Stimulated activated CD8-positive, alpha-beta memory T cell treated with anti-CD3 and anti-CD28 coated beads, Interleukin-4, amount 100 ng/mL, for 24 hours (primary cell): ENCODE results near the gene C10orf90.

Source experiments
- DNase-seq: peaks from one replicate; pipeline ENCODE4 v3.0.0-alpha.2; 2020; ENCODE audit warnings: low read depth

The C10orf90 gene

DNA sequence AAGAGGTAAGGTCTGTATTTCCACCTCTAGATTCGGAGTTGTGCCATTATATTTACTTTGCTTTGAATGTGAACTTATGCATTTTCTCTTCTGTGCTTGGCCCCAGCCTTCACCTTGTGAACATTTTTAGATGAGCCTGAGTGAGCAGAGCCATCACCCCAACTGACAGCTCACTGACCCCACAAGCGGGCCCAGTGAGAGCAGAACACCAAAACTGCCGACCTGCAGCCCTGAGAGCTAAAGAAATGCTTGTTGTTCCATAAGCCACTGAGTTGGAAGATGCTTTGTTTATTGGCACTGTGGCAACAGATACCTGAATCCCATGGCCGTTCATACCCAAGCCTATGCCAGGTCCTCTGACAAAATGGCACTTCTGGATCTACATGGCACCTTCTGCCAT is 37.8 kb downstream of the C10orf90 start:
- no peak for DNase-seq

GRCh38 chr10:126629925-126630624 is 40.4 kb downstream of the C10orf90 start:
- no peak for DNase-seq

DNA sequence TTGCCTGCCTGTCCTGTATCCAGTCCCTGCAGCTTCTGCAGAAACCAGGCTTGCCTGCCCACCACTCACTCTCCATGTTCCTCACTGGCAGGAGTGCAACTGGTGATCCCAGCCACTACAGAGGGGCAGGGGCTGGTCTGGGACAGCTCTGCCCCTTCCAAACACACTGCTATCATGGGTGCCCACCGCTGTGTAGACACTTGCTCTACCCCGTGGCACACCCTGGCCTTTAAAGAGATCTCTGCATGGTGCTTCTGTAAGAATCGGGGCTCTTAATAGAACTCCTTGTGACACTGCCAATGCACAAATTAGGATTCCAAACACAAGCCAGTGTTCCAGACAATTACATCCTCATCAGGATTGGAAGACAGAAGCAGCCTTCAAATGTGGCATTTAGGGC is 41.7 kb downstream of the C10orf90 start:
- DNase-seq: no peak

- DNase-seq: no peak
Measured at GRCh38 chr10:126621846-126622245, 48.6 kb downstream of the C10orf90 start.

DNA sequence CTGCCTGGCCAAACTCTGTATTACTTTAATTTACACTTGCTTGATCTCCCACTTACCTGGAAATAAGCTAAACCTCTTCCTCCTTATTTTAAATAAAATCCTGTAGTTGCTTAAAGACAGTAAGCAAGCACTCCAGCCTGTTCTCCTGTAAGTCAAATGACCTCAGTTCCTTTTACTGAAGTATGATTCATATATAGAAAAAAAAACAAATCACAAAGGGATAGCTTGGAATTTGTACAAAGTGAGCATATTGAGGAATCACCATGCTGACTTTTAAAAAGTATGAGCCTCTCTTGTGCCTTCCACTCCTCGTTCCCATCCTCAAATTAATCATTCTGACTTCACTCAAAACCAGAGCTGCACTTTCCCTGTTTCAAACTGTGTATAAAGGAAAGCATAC is 52.0 kb downstream of the C10orf90 start:
- no peak for DNase-seq

DNA sequence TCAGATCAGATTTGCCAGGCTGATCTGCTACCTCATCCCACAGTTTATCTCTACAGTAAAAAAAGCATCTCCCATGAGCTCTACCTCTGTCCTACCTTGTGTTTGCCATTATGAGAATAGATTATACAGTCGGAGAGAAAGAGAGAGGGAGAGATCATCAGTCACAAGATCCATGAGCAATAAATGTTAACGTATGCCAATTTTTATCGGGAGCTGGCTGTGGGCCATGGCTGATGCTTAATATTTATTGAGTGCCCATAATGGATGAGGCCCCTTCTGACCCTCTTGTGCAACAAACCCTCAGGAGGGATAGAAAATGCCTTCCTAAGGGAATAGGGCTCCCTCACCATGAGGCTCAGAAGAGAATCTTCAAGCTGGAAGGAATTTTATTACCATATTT is 52.8 kb downstream of the C10orf90 start:
- no peak for DNase-seq

DNA sequence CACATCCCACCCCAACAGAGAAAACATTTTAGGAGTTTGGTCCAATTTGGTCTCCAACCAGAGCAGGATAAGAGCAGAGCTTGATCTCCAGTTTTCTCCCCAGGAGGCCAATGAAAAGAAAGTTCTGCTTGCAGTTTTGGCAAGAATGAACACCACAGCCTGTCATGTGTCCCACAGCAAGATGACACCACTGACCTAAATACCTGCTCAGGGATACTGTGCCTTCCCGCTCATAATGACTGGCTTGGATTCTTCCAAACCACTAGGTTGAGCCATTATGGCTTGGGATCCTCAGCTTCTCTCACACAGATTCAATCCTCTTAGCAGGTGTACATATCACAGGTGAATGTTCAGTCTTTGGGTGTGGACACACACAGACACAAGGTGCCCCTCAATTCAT is 53.3 kb downstream of the C10orf90 start:
- no peak for DNase-seq

DNA sequence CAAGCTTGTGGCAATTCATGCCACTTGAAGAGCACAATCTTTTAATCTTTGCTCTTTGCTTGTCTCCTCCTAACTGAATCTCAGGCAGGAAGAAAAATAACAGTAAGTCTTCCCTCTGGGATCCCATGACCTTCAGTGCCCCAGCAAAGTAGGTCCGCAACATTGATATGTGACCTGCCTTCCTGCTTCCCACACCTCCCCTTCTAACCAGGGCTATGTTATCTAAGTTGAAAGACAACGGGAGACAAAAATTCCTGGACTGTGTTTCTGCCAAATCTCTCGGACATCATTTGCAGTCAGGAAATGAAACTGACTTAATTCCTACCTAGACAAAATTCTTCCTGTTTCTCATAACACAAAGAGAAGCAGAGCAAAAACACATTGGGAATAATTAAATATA is 53.8 kb downstream of the C10orf90 start:
- no peak for DNase-seq

GRCh38 chr10:126611303-126611702 is 59.2 kb downstream of the C10orf90 start:
- no peak for DNase-seq

GRCh38 chr10:126609566-126609965 is 60.9 kb downstream of the C10orf90 start:
- no peak for DNase-seq

DNA sequence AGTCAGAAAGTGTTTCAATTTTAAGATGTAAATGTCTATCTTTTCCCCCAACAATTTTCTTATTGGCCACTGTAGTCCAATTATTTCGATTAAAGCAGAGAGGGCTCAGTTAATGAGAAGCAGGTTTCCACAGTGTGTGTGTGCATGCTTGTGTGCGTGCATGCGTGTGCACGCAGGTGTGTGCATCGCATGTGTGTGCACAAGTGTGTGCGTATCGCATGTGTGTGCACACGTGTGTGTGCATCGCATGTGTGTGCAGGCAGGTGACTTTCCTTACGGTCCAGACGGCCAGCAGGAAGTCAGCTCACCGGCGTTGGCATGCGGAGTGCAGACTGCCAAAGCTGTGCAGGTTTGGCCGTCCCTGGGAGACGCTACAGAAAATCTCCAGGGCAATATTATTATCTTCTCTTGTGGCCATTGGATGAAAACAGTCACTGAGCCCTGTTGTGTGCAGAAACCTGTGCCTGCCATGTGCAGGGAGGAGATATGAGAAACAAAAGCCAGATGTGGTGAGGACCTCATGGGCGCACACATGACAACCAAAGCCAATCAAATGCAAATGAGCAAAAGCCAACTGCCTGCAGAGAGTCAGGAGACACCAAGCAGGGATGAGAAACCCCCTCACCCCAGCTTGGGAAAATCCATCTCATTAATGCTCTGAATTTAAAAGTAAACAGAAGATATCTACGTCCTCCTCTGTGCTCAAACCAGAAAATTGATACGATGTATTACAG is 70.4 kb downstream of the C10orf90 start:
- DNase-seq: no peak

DNA sequence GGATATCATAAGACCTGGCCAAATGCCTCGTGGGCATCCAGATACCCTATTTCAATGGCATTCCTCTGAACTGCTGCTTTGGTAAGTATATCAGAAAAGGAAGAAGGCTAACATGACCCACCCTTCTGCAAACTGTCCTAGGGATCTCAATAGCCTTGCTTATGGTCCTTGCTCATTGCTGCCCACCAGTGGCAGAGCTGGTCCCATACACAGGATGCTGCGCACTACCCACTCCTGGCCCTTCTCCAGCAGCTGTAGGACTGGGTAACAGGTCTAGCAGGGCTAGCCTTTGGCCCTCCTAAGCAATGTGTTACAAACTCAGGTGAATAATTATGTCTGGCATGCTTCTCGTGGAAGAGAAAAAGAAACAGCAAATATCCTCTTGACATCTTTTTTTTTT is 72.5 kb downstream of the C10orf90 start:
- DNase-seq: no peak

DNA sequence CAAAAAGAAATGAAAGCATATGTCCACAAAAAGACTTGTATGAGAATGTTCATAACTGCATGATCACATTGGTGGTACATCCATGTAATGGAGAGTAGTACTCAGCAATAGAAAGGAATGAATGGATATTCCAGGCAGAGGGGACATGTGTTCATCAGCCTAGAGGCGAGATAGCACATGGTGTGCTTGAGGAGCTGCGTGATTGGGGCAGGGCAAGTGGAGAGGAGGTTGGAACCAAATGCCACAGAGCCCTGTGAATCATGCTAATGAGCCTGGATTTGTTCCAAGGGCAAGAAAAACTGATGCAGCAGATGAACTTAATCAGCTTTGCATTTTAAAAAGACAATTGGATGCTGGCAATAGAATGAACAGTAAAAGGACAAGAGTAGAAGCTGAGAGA is 73.3 kb downstream of the C10orf90 start:
- DNase-seq: no peak

- DNase-seq: no peak
Measured at GRCh38 chr10:126596472-126597016, 73.9 kb downstream of the C10orf90 start.

GRCh38 chr10:126595160-126595559 is 75.3 kb downstream of the C10orf90 start:
- no peak for DNase-seq

DNA sequence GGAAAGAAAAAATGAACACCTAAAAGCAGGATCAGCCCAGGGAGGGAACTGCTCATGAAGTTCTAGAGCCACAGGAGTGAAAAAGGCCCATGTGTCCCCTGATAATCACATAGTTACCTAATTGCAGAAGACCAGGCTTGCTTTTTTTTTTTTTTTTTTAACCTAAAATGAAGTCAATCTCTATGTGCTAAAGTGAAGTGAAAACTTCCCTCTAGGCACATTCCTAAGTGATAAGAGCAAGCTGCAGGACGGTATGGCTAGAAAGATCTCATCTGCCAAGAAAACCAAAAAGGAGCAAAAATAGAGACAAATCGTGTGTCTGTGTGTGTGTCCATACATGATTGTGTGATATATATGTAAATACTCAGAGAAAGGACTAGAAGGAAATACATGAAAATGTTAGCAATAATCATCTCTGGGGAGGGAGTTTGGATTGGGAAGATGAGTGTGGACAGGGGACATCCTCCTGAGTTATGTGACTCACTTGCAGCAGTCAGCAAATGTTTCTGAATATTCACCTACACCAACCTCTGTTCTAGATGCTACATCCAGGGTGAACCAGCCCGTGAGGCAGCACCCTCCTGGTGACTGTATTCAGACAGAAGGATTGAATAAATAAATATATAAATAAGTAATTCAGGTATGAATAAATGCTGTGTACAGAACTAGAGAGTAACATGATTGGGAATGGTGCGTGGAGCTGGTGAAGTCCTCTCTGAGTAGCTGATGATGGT is 76.4 kb downstream of the C10orf90 start:
- DNase-seq: no peak

- DNase-seq: no peak
Measured at GRCh38 chr10:126592901-126593300, 77.6 kb downstream of the C10orf90 start.

GRCh38 chr10:126588024-126588423 is 82.5 kb downstream of the C10orf90 start:
- DNase-seq: no peak

GRCh38 chr10:126586878-126587277 is 83.6 kb downstream of the C10orf90 start:
- DNase-seq: no peak

GRCh38 chr10:126586128-126586527 is 84.4 kb downstream of the C10orf90 start:
- no peak for DNase-seq

DNA sequence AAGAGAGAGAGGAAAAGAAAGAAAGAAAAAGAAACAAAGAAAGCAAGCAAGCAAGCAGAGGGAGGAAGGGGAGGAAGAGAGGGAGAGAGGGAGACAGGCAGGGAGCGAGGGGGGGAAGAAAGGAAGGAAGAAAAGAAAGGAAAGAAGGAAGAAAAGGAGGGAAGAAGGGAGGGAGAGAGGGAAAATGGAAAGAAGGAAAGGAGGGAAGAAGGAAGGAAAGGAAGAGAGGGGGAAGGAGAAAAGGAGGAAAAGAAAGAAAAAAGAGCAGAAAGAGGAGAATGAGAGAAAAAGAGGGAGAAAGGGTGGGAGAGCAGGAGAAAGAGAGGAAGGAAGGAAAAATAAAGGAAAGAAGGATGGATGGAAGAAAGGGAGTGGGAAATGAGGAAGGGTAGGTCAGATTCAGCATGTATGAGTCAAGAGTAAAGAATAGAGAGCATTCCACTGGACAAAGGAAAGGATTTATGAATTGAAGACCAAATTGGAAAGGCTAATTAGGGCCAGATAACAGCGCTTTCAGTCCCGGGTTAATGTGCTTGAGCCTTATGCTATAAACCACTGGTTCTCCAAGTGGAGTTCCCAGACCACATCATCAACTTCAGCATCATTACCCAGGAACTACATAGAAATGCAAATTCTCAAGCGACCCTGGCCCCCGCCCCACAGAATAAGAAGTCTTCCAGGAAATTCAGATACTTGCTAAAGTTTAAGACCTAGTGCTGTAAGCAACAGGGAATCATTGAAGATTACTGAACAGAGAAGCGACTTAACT is 85.1 kb downstream of the C10orf90 start:
- no peak for DNase-seq

DNA sequence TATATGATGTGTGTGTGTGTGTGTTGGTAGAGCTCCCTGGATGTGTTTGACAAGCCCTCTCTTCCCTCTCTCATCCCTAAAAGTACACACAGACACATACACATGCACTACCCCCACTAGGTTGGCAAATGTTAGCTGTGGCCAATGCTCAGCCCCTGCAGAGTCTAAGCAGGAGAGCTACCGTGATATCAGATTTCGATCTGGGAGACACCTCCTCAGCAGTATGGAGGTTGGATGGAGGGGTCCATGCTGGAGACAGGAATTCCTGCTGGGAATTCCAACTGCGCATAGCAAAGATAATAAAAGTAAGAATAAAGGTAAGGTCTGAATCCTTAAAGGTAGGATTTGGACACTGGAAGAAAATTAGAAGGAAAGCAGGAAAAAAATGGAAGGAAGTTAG is 85.7 kb downstream of the C10orf90 start:
- DNase-seq: no peak
